Endodermal cell (in vitro differentiated cells): Measurements from ENCODE around the gene MRPS15. TPM values are rescaled to one million over a fixed set of nuclear protein-coding genes. Genes with fewer than 3 reads are reported as not detected.
A peak's percentile ranks its signal among the peaks of the same experiment; 100 is the strongest.

Source experiments
- DNase-seq: peaks from one replicate; pipeline ENCODE4 v3.0.0-alpha.2; 2017
- H3K27ac ChIP-seq: 2 replicates; pipeline ENCODE4 v1.5.1; 2013; ENCODE audit warnings: mild to moderate bottlenecking, low read depth, low read length, moderate library complexity
- H3K27me3 ChIP-seq: 2 replicates; pipeline ENCODE4 v1.6.1; 2013; ENCODE audit warnings: mild to moderate bottlenecking, low read length, moderate library complexity; ENCODE audit not compliant: insufficient read depth, control insufficient read depth, poor library complexity, severe bottlenecking
- H3K36me3 ChIP-seq: 2 replicates; pipeline ENCODE4 v1.7.0; 2013; ENCODE audit warnings: mild to moderate bottlenecking, low read length, moderate library complexity; ENCODE audit not compliant: control insufficient read depth, insufficient read depth
- H3K4me1 ChIP-seq: one replicate; pipeline ENCODE4 v1.7.0; 2013; ENCODE audit warnings: low read length; ENCODE audit not compliant: control insufficient read depth, insufficient read depth
- H3K4me3 ChIP-seq: 2 replicates; pipeline ENCODE4 v1.5.1; 2013; ENCODE audit warnings: mild to moderate bottlenecking, low read length, moderate library complexity
- H3K9ac ChIP-seq: 2 replicates; pipeline ENCODE4 v1.6.1; 2013; ENCODE audit warnings: mild to moderate bottlenecking, low read length, moderate library complexity; ENCODE audit not compliant: poor library complexity, severe bottlenecking; ENCODE audit errors: extremely low read depth
- H3K9me3 ChIP-seq: 2 replicates; pipeline ENCODE4 v1.6.1; 2013; ENCODE audit warnings: mild to moderate bottlenecking, low read length, moderate library complexity; ENCODE audit not compliant: control insufficient read depth
- H3K27ac Mint-ChIP-seq: 2 replicates; pipeline ENCODE4 v1.8.0; 2020; ENCODE audit warnings: mixed read lengths
- H3K27me3 Mint-ChIP-seq: 2 replicates; pipeline ENCODE4 v1.8.0; 2021; ENCODE audit warnings: mild to moderate bottlenecking, mixed read lengths; ENCODE audit not compliant: insufficient read depth
- H3K36me3 Mint-ChIP-seq: 2 replicates; pipeline ENCODE4 v1.8.0; 2020; ENCODE audit warnings: low read depth, mixed read lengths
- H3K4me1 Mint-ChIP-seq: 2 replicates; pipeline ENCODE4 v1.8.0; 2020; ENCODE audit warnings: mixed read lengths
- H3K4me3 Mint-ChIP-seq: 2 replicates; pipeline ENCODE4 v1.8.0; 2020; ENCODE audit warnings: mild to moderate bottlenecking, moderate library complexity, mixed read lengths
- H3K9me3 Mint-ChIP-seq: 2 replicates; pipeline ENCODE4 v1.8.0; 2020; ENCODE audit warnings: mild to moderate bottlenecking, mixed read lengths
- CTCF ChIP-seq: fragments of 200-600 bp; sonication (generic); conservative IDR thresholded peaks from 2 replicates; pipeline ENCODE4 v1.5.0; 2021; ENCODE audit warnings: antibody characterized with exemption, mild to moderate bottlenecking
- WGBS, 2 experiments: methylation state at CpG; one replicate each; pipeline versions ENCODE4 v1.1.5 to v1.1.7; 2013; ENCODE audit warnings: missing lambda C conversion rate in 2 of 2, mixed read lengths in 1 of 2; ENCODE audit not compliant: insufficient coverage in 1 of 2, insufficient read length in 1 of 2; 5-methylcytosine and 5-hydroxymethylcytosine counted together
- total RNA-seq, 2 donors: library from RNA; stranded (reverse); fragmentation: NEBNext Ultra II Directional in 1 of 2; extraction: Animal tissue kit (Norgen Biotek cat#: 25700) in 1 of 2; gene quantifications; 2 replicates in 1 of 2; 3 replicates in 1 of 2; pipeline ENCODE4 v1.2.1, GENCODE V29; 2021

Gene MRPS15
- total RNA-seq, 2 donors from 2014 or later, result 107 to 111 TPM

- H3K27ac Mint-ChIP-seq, result peak overlapping the region; percentile 55
Observed at GRCh38 chr1:36446746-36447145, 17.4 kb downstream of the MRPS15 start.

GRCh38 chr1:36446271-36446670 is 17.9 kb downstream of the MRPS15 start:
- no peaks in the 10 kb centered on the region for H3K9me3 Mint-ChIP-seq
- Histone ChIP-seq H3K27me3 (no peaks in the 10 kb centered on the region), H3K9ac (no peak overlapping the region), H3K4me3 (no peak overlapping the region), H3K4me1 (no peaks in the 10 kb centered on the region), H3K36me3 (no peaks in the 10 kb centered on the region), H3K9me3 (no peaks in the 10 kb centered on the region), H3K27ac (no peak overlapping the region)
- peak; percentile 89 for DNase-seq
- peaks cover 7% of the 10 kb centered on the region for H3K4me1 Mint-ChIP-seq
- no peak overlapping the region for H3K4me3 Mint-ChIP-seq
- 58 to 68% methylated on average over 8 of the region's 8 CpGs for WGBS, 2 experiments
- H3K27ac Mint-ChIP-seq, result peak overlapping the region; percentile 61
- peak; percentile 84 for TF ChIP-seq CTCF
- H3K27me3 Mint-ChIP-seq, result no peaks in the 10 kb centered on the region
- no peaks in the 10 kb centered on the region for H3K36me3 Mint-ChIP-seq

More at GRCh38 chr1:36446746-36447145, 17.4 kb downstream of the MRPS15 start:
- H3K36me3 Mint-ChIP-seq, result no peaks in the 10 kb centered on the region
- no peak overlapping the region for H3K9ac ChIP-seq
- no peaks in the 10 kb centered on the region for H3K4me1 ChIP-seq
- H3K4me1 Mint-ChIP-seq, result peaks cover 7% of the 10 kb centered on the region
- no peaks in the 10 kb centered on the region for H3K27me3 Mint-ChIP-seq
- H3K4me3 Mint-ChIP-seq, result no peak overlapping the region
- H3K36me3 ChIP-seq, result no peaks in the 10 kb centered on the region
- no peak for TF ChIP-seq CTCF
- H3K4me3 ChIP-seq, result no peak overlapping the region
- H3K9me3 Mint-ChIP-seq, result no peaks in the 10 kb centered on the region
- H3K9me3 ChIP-seq, result no peaks in the 10 kb centered on the region
- H3K27me3 ChIP-seq, result no peaks in the 10 kb centered on the region
- no peak overlapping the region for H3K27ac ChIP-seq
- no peak for DNase-seq
- 77 to 82% methylated on average over 4 to 5 of the region's 5 CpGs for WGBS, 2 experiments

- H3K36me3 ChIP-seq, result no peaks in the 10 kb centered on the region
- H3K36me3 Mint-ChIP-seq, result no peaks in the 10 kb centered on the region
- no peaks in the 10 kb centered on the region for H3K9me3 Mint-ChIP-seq
- no peak overlapping the region for H3K4me3 ChIP-seq
- no peak overlapping the region for H3K4me3 Mint-ChIP-seq
- WGBS, 2 experiments, result 90 to 93% methylated on average over 2 of the region's 2 CpGs
- no peak for DNase-seq
- H3K9me3 ChIP-seq, result no peaks in the 10 kb centered on the region
- no peak overlapping the region for H3K27ac Mint-ChIP-seq
- peaks cover 2% of the 10 kb centered on the region for H3K4me1 ChIP-seq
- no peaks in the 10 kb centered on the region for H3K27me3 ChIP-seq
- no peak overlapping the region for H3K27ac ChIP-seq
- no peak for TF ChIP-seq CTCF
- no peak overlapping the region for H3K9ac ChIP-seq
- peaks cover 13% of the 10 kb centered on the region for H3K4me1 Mint-ChIP-seq
- H3K27me3 Mint-ChIP-seq, result no peaks in the 10 kb centered on the region
Observed at GRCh38 chr1:36443297-36443696, 20.9 kb downstream of the MRPS15 start.
